OCI-LY1 (cell line): Measurements from ENCODE around the gene CASS4.

Experiments used
- H2AFZ ChIP-seq: fragments of 200-600 bp; sonication (generic), shearing (Covaris generic); 2 replicates; pipeline ENCODE4 v1.6.0; 2014; ENCODE audit warnings: antibody characterized with exemption, mild to moderate bottlenecking, low read length
- H3F3A ChIP-seq: fragments of 200-600 bp; sonication (generic), shearing (Covaris generic); 2 replicates; pipeline ENCODE4 v1.6.0; 2014; ENCODE audit warnings: mild to moderate bottlenecking, antibody characterized with exemption, low read length, moderate library complexity; ENCODE audit not compliant: insufficient read depth
- H3K27ac ChIP-seq: fragments of 200-600 bp; sonication (generic); 2 replicates; pipeline ENCODE4 v1.5.1; 2014; ENCODE audit warnings: low read length, mixed run types, mild to moderate bottlenecking, low read depth; ENCODE audit not compliant: poor library complexity, severe bottlenecking
- H3K27me3 ChIP-seq: fragments of 200-600 bp; sonication (generic); 2 replicates; pipeline ENCODE4 v1.6.0; 2014; ENCODE audit warnings: antibody characterized with exemption, mild to moderate bottlenecking, low read length, moderate library complexity; ENCODE audit not compliant: insufficient read depth
- H3K36me3 ChIP-seq: fragments of 200-600 bp; sonication (generic); 2 replicates; pipeline ENCODE4 v1.6.1; 2014; ENCODE audit warnings: mild to moderate bottlenecking, antibody characterized with exemption, low read length, moderate library complexity, mixed read lengths; ENCODE audit not compliant: insufficient read depth
- H3K4me1 ChIP-seq: fragments of 200-600 bp; sonication (generic); 2 replicates; pipeline ENCODE4 v1.5.1; 2014; ENCODE audit warnings: mild to moderate bottlenecking, low read length, moderate library complexity; ENCODE audit not compliant: insufficient read depth, severe bottlenecking
- H3K4me2 ChIP-seq: fragments of 200-600 bp; sonication (generic), shearing (Covaris generic); 2 replicates; pipeline ENCODE4 v1.6.1; 2014; ENCODE audit warnings: low read length
- H3K4me3 ChIP-seq: fragments of 200-600 bp; sonication (generic); 2 replicates; pipeline ENCODE4 v1.5.1; 2014; ENCODE audit warnings: low read length, low read depth, mild to moderate bottlenecking, mixed read lengths; ENCODE audit not compliant: poor library complexity, severe bottlenecking
- H3K79me2 ChIP-seq: fragments of 200-600 bp; shearing (Covaris generic); 2 replicates; pipeline ENCODE4 v1.6.1; 2016; ENCODE audit warnings: mixed run types, low read length, mixed read lengths; ENCODE audit not compliant: insufficient read depth
- H3K9ac ChIP-seq: fragments of 200-600 bp; sonication (generic), shearing (Covaris generic); 2 replicates; pipeline ENCODE4 v1.6.1; 2014; ENCODE audit warnings: mild to moderate bottlenecking, low read length, mixed read lengths
- H3K9me2 ChIP-seq: fragments of 200-600 bp; sonication (generic), shearing (Covaris generic); 2 replicates; pipeline ENCODE4 v1.6.1; 2014; ENCODE audit warnings: low read depth, mild to moderate bottlenecking, low read length, mixed read lengths
- H3K9me3 ChIP-seq: fragments of 200-600 bp; shearing (Covaris generic); 2 replicates; pipeline ENCODE4 v1.6.1; 2014; ENCODE audit warnings: low read length, mixed read lengths
- H4K20me1 ChIP-seq: fragments of 200-600 bp; sonication (generic), shearing (Covaris generic); 2 replicates; pipeline ENCODE4 v1.6.0; 2016; ENCODE audit warnings: mild to moderate bottlenecking, low read length; ENCODE audit not compliant: insufficient read depth
- CTCF ChIP-seq: fragments of 200-600 bp; sonication (generic), shearing (Covaris generic); IDR thresholded peaks from 2 replicates; pipeline ENCODE4 v1.5.1; 2017; ENCODE audit warnings: mild to moderate bottlenecking, antibody characterized with exemption, low read length, moderate library complexity, mixed read lengths
- EZH2 ChIP-seq: fragments of 200-600 bp; sonication (generic), shearing (Covaris generic); IDR thresholded peaks from 2 replicates; pipeline ENCODE4 v1.8.0; 2017; ENCODE audit warnings: borderline replicate concordance, mixed run types, mild to moderate bottlenecking, antibody characterized with exemption, low read length, moderate library complexity, mixed read lengths

CASS4 gene

GRCh38 chr20:56443654-56444540 lies 31.8 kb downstream of the CASS4 start:
- Histone ChIP-seq H3K4me3 (no peak overlapping the region), H4K20me1 (no peaks in the 10 kb centered on the region), H3K36me3 (no peaks in the 10 kb centered on the region), H3K4me1 (no peaks in the 10 kb centered on the region), H3K9ac (no peak overlapping the region), H2AFZ (no peak overlapping the region), H3K27ac (no peak overlapping the region), H3K4me2 (no peak overlapping the region), H3K79me2 (no peaks in the 10 kb centered on the region), H3K9me2 (no peaks in the 10 kb centered on the region), H3K27me3 (no peaks in the 10 kb centered on the region), H3K9me3 (no peaks in the 10 kb centered on the region), H3F3A (no peaks in the 10 kb centered on the region)
- TF ChIP-seq EZH2, result no peak
- TF ChIP-seq CTCF, result no peak

GRCh38 chr20:56445130-56445529 lies 33.1 kb downstream of the CASS4 start:
- TF ChIP-seq EZH2 (no peak), CTCF (no peak)
- Histone ChIP-seq H3K9ac (no peak overlapping the region), H3K9me3 (no peaks in the 10 kb centered on the region), H4K20me1 (no peaks in the 10 kb centered on the region), H3K9me2 (no peaks in the 10 kb centered on the region), H3K27ac (no peak overlapping the region), H2AFZ (no peak overlapping the region), H3K36me3 (no peaks in the 10 kb centered on the region), H3K4me3 (no peak overlapping the region), H3K4me2 (no peak overlapping the region), H3K4me1 (no peaks in the 10 kb centered on the region), H3F3A (no peaks in the 10 kb centered on the region), H3K27me3 (no peaks in the 10 kb centered on the region), H3K79me2 (no peaks in the 10 kb centered on the region)

GRCh38 chr20:56445540-56445939 lies 33.5 kb downstream of the CASS4 start:
- Histone ChIP-seq H3K4me1 (no peaks in the 10 kb centered on the region), H3K79me2 (no peaks in the 10 kb centered on the region), H3K9ac (no peak overlapping the region), H3K36me3 (no peaks in the 10 kb centered on the region), H3K9me3 (no peaks in the 10 kb centered on the region), H2AFZ (no peak overlapping the region), H3F3A (no peaks in the 10 kb centered on the region), H3K4me2 (no peak overlapping the region), H3K9me2 (no peaks in the 10 kb centered on the region), H4K20me1 (no peaks in the 10 kb centered on the region), H3K4me3 (no peak overlapping the region), H3K27me3 (no peaks in the 10 kb centered on the region), H3K27ac (no peak overlapping the region)
- no peak for TF ChIP-seq CTCF
- TF ChIP-seq EZH2, result no peak
